HCT116 (cell line): Measurements from ENCODE around the gene TRRAP. TPM values are rescaled to one million over a fixed set of nuclear protein-coding genes. Genes with fewer than 3 reads are reported as not detected.

ENCODE experiments used
- ATAC-seq: fragments of 200-7000 bp; cut with Tn5 transposase; 2 replicates; pipeline ENCODE4 v1.9.1; 2020; ENCODE audit warnings: mild to moderate bottlenecking, moderate library complexity
- BruUV-seq: library from RNA; stranded (reverse); fragments of 400-500 nt; replicated peaks from 2 replicates; lab custom pipeline; 2021; lab: Mats Ljungman, UMichigan
- CTCF ChIA-PET: fragments of 300-600 bp; sonication (Branson Sonifier 250); formaldehyde crosslinking; loops from one replicate; lab custom pipeline; 2021; ENCODE audit warnings: antibody characterized with exemption; lab: Charles Lee
- POLR2A ChIA-PET: fragments of 300-600, 350-600 bp; sonication (Branson Sonifier 250); formaldehyde crosslinking; loops from one replicate; lab custom pipeline; 2021; ENCODE audit warnings: antibody characterized with exemption; lab: Charles Lee
- RAD21 ChIA-PET, 2 experiments: fragments of 300-600 bp; sonication (Branson Sonifier 250); formaldehyde crosslinking; loops; one replicate each; lab custom pipeline; 2023; ENCODE audit warnings: low total read pairs in 2 of 2; ENCODE audit not compliant: uncharacterized antibody in 2 of 2, unreplicated experiment in 2 of 2, low non-redundant PET in 1 of 2; lab: Charles Lee
- DNase-seq: peaks from one replicate; pipeline ENCODE4 v3.0.0-alpha.2; 2010; ENCODE audit warnings: low read depth, low spot score
- H2AFZ ChIP-seq: fragments of 200-600 bp; shearing (Covaris generic), sonication (generic); 2 replicates; pipeline ENCODE4 v1.6.1; 2017; ENCODE audit warnings: low read depth, mixed run types, mixed read lengths, antibody characterized with exemption, low read length; ENCODE audit not compliant: poor library complexity, severe bottlenecking
- H3K27ac ChIP-seq: 2 replicates; pipeline ENCODE4 v1.5.1; 2012; ENCODE audit warnings: low read depth, low read length
- H3K27me3 ChIP-seq: fragments of 200-600 bp; sonication (generic); 2 replicates; pipeline ENCODE4 v1.6.1; 2016; ENCODE audit warnings: mixed run types, low read length, mixed read lengths; ENCODE audit not compliant: insufficient read depth
- H3K36me3 ChIP-seq, 2 experiments: fragments of 200-500 bp in 1 of 2; fragments of 200-600 bp in 1 of 2; sonication (Bioruptor generic) in 1 of 2; sonication (generic) in 1 of 2; 2 replicates each; pipeline versions ENCODE4 v1.5.1 to v1.6.1; 2014 to 2016; ENCODE audit warnings: low read length in 2 of 2, inconsistent platforms in 1 of 2, mixed read lengths in 1 of 2, mixed run types in 1 of 2; ENCODE audit not compliant: insufficient read depth in 2 of 2, control insufficient read depth in 1 of 2
- H3K4me1 ChIP-seq, 2 experiments: fragments of 200-600 bp in 1 of 2; sonication (generic) in 1 of 2; 2 replicates each; pipeline versions ENCODE4 v1.5.1 to v1.6.1; 2012 to 2017; ENCODE audit warnings: low read length in 2 of 2, inconsistent platforms in 1 of 2, mild to moderate bottlenecking in 1 of 2, mixed read lengths in 1 of 2, mixed run types in 1 of 2, moderate library complexity in 1 of 2; ENCODE audit not compliant: insufficient read depth in 2 of 2, control insufficient read depth in 1 of 2
- H3K4me2 ChIP-seq: fragments of 200-600 bp; sonication (generic); 2 replicates; pipeline ENCODE4 v1.6.1; 2017; ENCODE audit warnings: mixed run types, low read length, mixed read lengths
- H3K4me3 ChIP-seq, 2 experiments: fragments of 200-600 bp in 1 of 2; sonication (generic) in 1 of 2; replicated peaks in 1 of 2; 2 replicates each; pipeline ENCODE4 v1.5.1; 2011 to 2016; ENCODE audit warnings: low read length in 2 of 2, control low read depth in 1 of 2, low read depth in 1 of 2, mild to moderate bottlenecking in 1 of 2, mixed read lengths in 1 of 2, mixed run types in 1 of 2
- H3K79me2 ChIP-seq: fragments of 200-600 bp; sonication (generic); 2 replicates; pipeline ENCODE4 v1.6.1; 2017; ENCODE audit warnings: mild to moderate bottlenecking, mixed run types, low read length, moderate library complexity, mixed read lengths; ENCODE audit not compliant: insufficient read depth
- H3K9ac ChIP-seq: fragments of 200-600 bp; sonication (generic); 2 replicates; pipeline ENCODE4 v1.6.1; 2016; ENCODE audit warnings: low read length, mixed read lengths
- H3K9me2 ChIP-seq: fragments of 200-600 bp; sonication (generic), shearing (Covaris generic); 2 replicates; pipeline ENCODE4 v1.6.1; 2017; ENCODE audit warnings: mixed run types, mild to moderate bottlenecking, moderate library complexity; ENCODE audit not compliant: insufficient read depth
- H3K9me3 ChIP-seq, 2 experiments: fragments of 200-500 bp in 1 of 2; fragments of 200-600 bp in 1 of 2; sonication (Bioruptor generic) in 1 of 2; sonication (generic) in 1 of 2; 2 replicates each; pipeline ENCODE4 v1.6.1; 2014 to 2017; ENCODE audit warnings: low read length in 2 of 2, mixed read lengths in 2 of 2, inconsistent platforms in 1 of 2, low read depth in 1 of 2, mild to moderate bottlenecking in 1 of 2, mixed run types in 1 of 2, moderate library complexity in 1 of 2; ENCODE audit not compliant: control insufficient read depth in 1 of 2, insufficient read depth in 1 of 2
- H4K20me1 ChIP-seq: fragments of 200-600 bp; sonication (generic), shearing (Covaris generic); 2 replicates; pipeline ENCODE4 v1.6.1; 2017; ENCODE audit warnings: mixed run types, mild to moderate bottlenecking, moderate library complexity; ENCODE audit not compliant: insufficient read depth
- CBX3 ChIP-seq: IDR thresholded peaks from 2 replicates; pipeline ENCODE4 v1.6.1; 2012; ENCODE audit warnings: low read depth
- CEBPB ChIP-seq: IDR thresholded peaks from 2 replicates; pipeline ENCODE4 v1.6.1; 2012; ENCODE audit warnings: low read depth
- EGR1 ChIP-seq: IDR thresholded peaks from 2 replicates; pipeline ENCODE4 v1.6.1; 2012; ENCODE audit warnings: low read depth
- EZH2 ChIP-seq: fragments of 200-600 bp; sonication (generic); IDR thresholded peaks from 2 replicates; pipeline ENCODE4 v1.6.1; 2017; ENCODE audit warnings: antibody characterized with exemption, mixed run types
- EZH2phosphoT487 ChIP-seq: fragments of 200-600 bp; IDR thresholded peaks from 2 replicates; pipeline ENCODE4 v1.6.1; 2018; ENCODE audit warnings: antibody characterized with exemption, borderline replicate concordance
- JUND ChIP-seq: IDR thresholded peaks from 2 replicates; pipeline ENCODE4 v1.6.1; 2012
- RAD21 ChIP-seq: IDR thresholded peaks from 2 replicates; pipeline ENCODE4 v1.6.1; 2012; ENCODE audit warnings: low read depth, mild to moderate bottlenecking
- SIN3A ChIP-seq: IDR thresholded peaks from 2 replicates; pipeline ENCODE4 v1.6.1; 2012; ENCODE audit warnings: low read depth
- SRF ChIP-seq: IDR thresholded peaks from 2 replicates; pipeline ENCODE4 v1.6.1; 2012; ENCODE audit warnings: low read depth
- YY1 ChIP-seq: IDR thresholded peaks from 2 replicates; pipeline ENCODE4 v1.6.1; 2011; ENCODE audit warnings: low read length, low read depth, moderate library complexity, mild to moderate bottlenecking; ENCODE audit not compliant: insufficient replicate concordance; ENCODE audit errors: extremely low read depth
- ZFX ChIP-seq: fragments of 450-650 bp; IDR thresholded peaks from 2 replicates; pipeline ENCODE4 v1.6.1; 2017
- intact Hi-C: fragments of 100-400 bp; cut with micrococcal nuclease; formaldehyde crosslinking; loops from 2 replicates; pipeline ENCODE4 v1.10.0; 2022
- total RNA-seq: library from RNA; stranded (reverse); gene quantifications from one replicate; pipeline ENCODE4 v1.2.1, GENCODE V29; 2021; ENCODE audit not compliant: unreplicated experiment
- TF ChIP-seq, protein P1 (sequence below): IDR thresholded peaks from 2 replicates; pipeline ENCODE4 v1.6.1; 2011; ENCODE audit warnings: mild to moderate bottlenecking, low read length, moderate library complexity; ENCODE audit not compliant: insufficient replicate concordance; ENCODE audit errors: extremely low read depth
- TF ChIP-seq, protein P2 (sequence below), 3 experiments: fragments of 200-600 bp in 1 of 3; sonication (generic) in 1 of 3; IDR thresholded peaks in 2 of 3; conservative IDR thresholded peaks in 1 of 3; 2 replicates each; pipeline ENCODE4 v1.5.1; 2012 to 2017; ENCODE audit warnings: low read depth in 2 of 3, low read length in 2 of 3, antibody characterized with exemption in 1 of 3, borderline replicate concordance in 1 of 3, control low read depth in 1 of 3, mild to moderate bottlenecking in 1 of 3, mixed read lengths in 1 of 3, mixed run types in 1 of 3, moderate library complexity in 1 of 3; ENCODE audit not compliant: insufficient read depth in 1 of 3
- TF ChIP-seq, protein P3 (sequence below): IDR thresholded peaks from 2 replicates; pipeline ENCODE4 v1.6.1; 2012

The TRRAP gene
- total RNA-seq, 1 experiment from 2014 or later, result 44.5 TPM

- Histone ChIP-seq H3K4me1 (peaks cover 0 to 4% of the 10 kb centered on the region in 2 experiments; a peak in 1 of 4 replicates), H3K27ac (no peak overlapping the region), H3K36me3 (peaks cover 8 to 10% of the 10 kb centered on the region in 2 experiments; a peak in 2 of 4 replicates), H3K4me2 (no peak overlapping the region), H3K9ac (no peak overlapping the region), H3K9me2 (no peaks in the 10 kb centered on the region), H3K79me2 (no peaks in the 10 kb centered on the region), H3K9me3 (no peaks in the 10 kb centered on the region), H3K27me3 (no peaks in the 10 kb centered on the region), H4K20me1 (no peaks in the 10 kb centered on the region; the same call in 1 of the 2 replicates), H2AFZ (no peak overlapping the region), H3K4me3 (no peak overlapping the region)
- TF ChIP-seq RAD21 (no peak), CBX3 (no peak), EZH2phosphoT487 (no peak), SRF (no peak), CEBPB (no peak), SIN3A (no peak), EZH2 (no peak)
- TF ChIP-seq, protein P1, sequence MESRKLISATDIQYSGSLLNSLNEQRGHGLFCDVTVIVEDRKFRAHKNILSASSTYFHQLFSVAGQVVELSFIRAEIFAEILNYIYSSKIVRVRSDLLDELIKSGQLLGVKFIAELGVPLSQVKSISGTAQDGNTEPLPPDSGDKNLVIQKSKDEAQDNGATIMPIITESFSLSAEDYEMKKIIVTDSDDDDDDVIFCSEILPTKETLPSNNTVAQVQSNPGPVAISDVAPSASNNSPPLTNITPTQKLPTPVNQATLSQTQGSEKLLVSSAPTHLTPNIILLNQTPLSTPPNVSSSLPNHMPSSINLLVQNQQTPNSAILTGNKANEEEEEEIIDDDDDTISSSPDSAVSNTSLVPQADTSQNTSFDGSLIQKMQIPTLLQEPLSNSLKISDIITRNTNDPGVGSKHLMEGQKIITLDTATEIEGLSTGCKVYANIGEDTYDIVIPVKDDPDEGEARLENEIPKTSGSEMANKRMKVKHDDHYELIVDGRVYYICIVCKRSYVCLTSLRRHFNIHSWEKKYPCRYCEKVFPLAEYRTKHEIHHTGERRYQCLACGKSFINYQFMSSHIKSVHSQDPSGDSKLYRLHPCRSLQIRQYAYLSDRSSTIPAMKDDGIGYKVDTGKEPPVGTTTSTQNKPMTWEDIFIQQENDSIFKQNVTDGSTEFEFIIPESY, result no peak
- BruUV-seq, result no TSS peak
- ChIA-PET CTCF (no interaction called here), RAD21 (no interaction called here), POLR2A (no interaction called here)
- DNase-seq (no peak), ATAC-seq (no peak)
- intact Hi-C loops, result no loop called here
Observed at GRCh38 chr7:99024066-99024465, 145.7 kb downstream of the TRRAP start.

DNA sequence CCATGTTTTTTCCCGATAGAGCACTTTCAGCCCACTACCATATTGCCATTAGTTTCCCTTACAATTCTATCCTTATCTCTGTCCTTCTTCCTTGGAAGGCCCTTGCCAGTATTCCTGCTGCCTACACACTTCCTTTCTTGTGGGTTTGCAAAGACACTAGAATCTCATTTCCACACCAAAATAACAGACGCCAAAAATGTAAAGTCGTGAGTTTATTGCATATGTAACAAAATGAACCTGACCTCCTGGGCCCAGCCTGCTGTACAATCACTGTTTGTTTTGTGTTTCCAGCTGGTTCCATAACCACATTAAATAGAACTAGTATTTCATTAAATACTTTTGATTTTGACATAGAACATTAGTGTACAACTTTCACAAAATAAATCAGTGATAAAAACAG, 148.9 kb downstream of the TRRAP start:
- no peak overlapping the region for H3K27ac ChIP-seq
- H3K79me2 ChIP-seq, result no peaks in the 10 kb centered on the region
- no peaks in the 10 kb centered on the region for H3K27me3 ChIP-seq
- no peak overlapping the region for H3K4me3 ChIP-seq
- no peak for TF ChIP-seq JUND
- TF ChIP-seq RAD21, result no peak
- TF ChIP-seq CBX3, result no peak
- TF ChIP-seq SRF, result no peak
- TF ChIP-seq EZH2, result no peak
- TF ChIP-seq ZFX, result no peak
- TF ChIP-seq EZH2phosphoT487, result no peak
- TF ChIP-seq, protein P2, sequence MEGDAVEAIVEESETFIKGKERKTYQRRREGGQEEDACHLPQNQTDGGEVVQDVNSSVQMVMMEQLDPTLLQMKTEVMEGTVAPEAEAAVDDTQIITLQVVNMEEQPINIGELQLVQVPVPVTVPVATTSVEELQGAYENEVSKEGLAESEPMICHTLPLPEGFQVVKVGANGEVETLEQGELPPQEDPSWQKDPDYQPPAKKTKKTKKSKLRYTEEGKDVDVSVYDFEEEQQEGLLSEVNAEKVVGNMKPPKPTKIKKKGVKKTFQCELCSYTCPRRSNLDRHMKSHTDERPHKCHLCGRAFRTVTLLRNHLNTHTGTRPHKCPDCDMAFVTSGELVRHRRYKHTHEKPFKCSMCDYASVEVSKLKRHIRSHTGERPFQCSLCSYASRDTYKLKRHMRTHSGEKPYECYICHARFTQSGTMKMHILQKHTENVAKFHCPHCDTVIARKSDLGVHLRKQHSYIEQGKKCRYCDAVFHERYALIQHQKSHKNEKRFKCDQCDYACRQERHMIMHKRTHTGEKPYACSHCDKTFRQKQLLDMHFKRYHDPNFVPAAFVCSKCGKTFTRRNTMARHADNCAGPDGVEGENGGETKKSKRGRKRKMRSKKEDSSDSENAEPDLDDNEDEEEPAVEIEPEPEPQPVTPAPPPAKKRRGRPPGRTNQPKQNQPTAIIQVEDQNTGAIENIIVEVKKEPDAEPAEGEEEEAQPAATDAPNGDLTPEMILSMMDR (IDR thresholded peaks at IDR 0.05 in 2 of 3, conservative IDR thresholded peaks at IDR 0.05 in 1 of 3; ENCODE audit: borderline replicate concordance in 1 of 3, insufficient read depth in 1 of 3, low read depth in 2 of 3, low read length in 2 of 3), result no peak
- TF ChIP-seq, protein P3, sequence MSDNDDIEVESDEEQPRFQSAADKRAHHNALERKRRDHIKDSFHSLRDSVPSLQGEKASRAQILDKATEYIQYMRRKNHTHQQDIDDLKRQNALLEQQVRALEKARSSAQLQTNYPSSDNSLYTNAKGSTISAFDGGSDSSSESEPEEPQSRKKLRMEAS, result no peak
- no peak for TF ChIP-seq YY1
- TF ChIP-seq EGR1, result no peak
- no peak for TF ChIP-seq CEBPB
- TF ChIP-seq, all 23 proteins: peak for 0
- Histone ChIP-seq H2AFZ (no peak overlapping the region), H4K20me1 (no peaks in the 10 kb centered on the region), H3K36me3 (peaks cover 11 to 15% of the 10 kb centered on the region in 2 experiments; a peak in 2 of 4 replicates), H3K9ac (no peak overlapping the region), H3K4me2 (no peak overlapping the region), H3K4me1 (peaks cover 0 to under 1% of the 10 kb centered on the region in 2 experiments; a peak in 1 of 4 replicates), H3K9me3 (no peaks in the 10 kb centered on the region), H3K9me2 (no peaks in the 10 kb centered on the region)
- ChIA-PET POLR2A (no interaction called here), CTCF (no interaction called here), RAD21 (no interaction called here)
- no TSS peak for BruUV-seq
- intact Hi-C loops, result no loop called here
- ATAC-seq, result no peak
- DNase-seq, result no peak
